ENCODE results near the gene TANGO6. TPM values are rescaled to one million over a fixed set of nuclear protein-coding genes. Genes with fewer than 3 reads are reported as not detected.

TANGO6 gene
- total and polyA plus RNA-seq, 2 of the 8 experiments (the other 6 are each of a cell fraction or from before 2014, with no cell fraction given): 5.0 to 19.5 TPM

DNA sequence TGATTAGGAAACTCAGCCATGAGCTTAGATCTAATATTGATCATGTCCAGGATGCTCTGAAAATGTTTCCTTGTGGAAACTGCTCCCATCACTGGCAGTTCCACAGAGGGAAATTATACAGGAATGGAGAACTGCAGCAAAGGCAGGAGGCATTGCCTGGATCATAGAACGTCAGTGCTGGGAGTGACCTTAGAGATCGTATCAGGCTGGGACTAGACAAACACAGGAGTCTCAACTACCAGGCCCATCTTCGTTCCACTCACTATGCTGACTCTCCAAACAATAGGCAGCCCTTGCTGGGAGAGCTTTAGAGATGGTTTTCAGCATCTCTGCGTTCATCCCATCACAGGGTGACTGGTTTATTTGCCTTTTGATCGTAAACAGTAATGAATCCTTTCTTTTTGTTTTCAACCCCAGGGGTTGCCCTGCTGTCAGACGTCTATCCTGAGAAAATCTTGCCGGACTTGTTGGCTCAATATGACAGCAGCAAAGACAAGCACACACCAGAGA lies 130.3 kb downstream of the TANGO6 start:
- Histone ChIP-seq H3K27me3 (replicated peaks in 1 of 4; ENCODE audit: control insufficient read depth in 3 of 4, extremely low read depth in 1 of 4, insufficient read depth in 3 of 4, low read length in 3 of 4) (no peaks in the 10 kb centered on the region), H3K9me3 (ENCODE audit: insufficient read depth in 2 of 2, low read depth in 1 of 2, low read length in 1 of 2) (no peaks in the 10 kb centered on the region), H3K4ac (replicated peaks; ENCODE audit: insufficient read length, low read depth, low read length) (peak overlapping the region; percentile 39), H2AFZ (ENCODE audit: low read length) (no peak overlapping the region), H2AK5ac (ENCODE audit: low read depth, low read length) (0 out of 2 replicates have a peak overlapping the region, but pooled peaks have one; percentile 18), H3K9ac (replicated peaks in 1 of 4; ENCODE audit: extremely low read depth in 1 of 4, low read depth in 3 of 4, low read length in 3 of 4) (no peak overlapping the region), H3K56ac (replicated peaks; ENCODE audit: insufficient read length, low read depth, low read length) (no peak overlapping the region), H3K23me2 (ENCODE audit: low read depth, low read length) (no peaks in the 10 kb centered on the region), H2BK20ac (ENCODE audit: low read length) (peak overlapping the region; percentile 96), H2BK120ac (replicated peaks; ENCODE audit: low read depth, low read length) (peak overlapping the region; percentile 26), H3K4me3 (ENCODE audit: extremely low read depth in 1 of 4, insufficient read depth in 2 of 4, low read depth in 3 of 4, low read length in 4 of 4) (no peak overlapping the region), H3K79me2 (ENCODE audit: control insufficient read depth in 1 of 2, insufficient read depth in 2 of 2, low read length in 2 of 2) (no peaks in the 10 kb centered on the region), H3K4me1 (replicated peaks in 1 of 4; ENCODE audit: control insufficient read depth in 3 of 4, insufficient read depth in 4 of 4, low read length in 3 of 4) (peaks cover 10 to 20% (median 11%) of the 10 kb centered on the region in 4 experiments), H3K79me1 (ENCODE audit: low read depth, low read length) (no peaks in the 10 kb centered on the region), H4K20me1 (replicated peaks in 1 of 2; ENCODE audit: control insufficient read depth in 1 of 2, insufficient read depth in 2 of 2, low read length in 2 of 2) (no peaks in the 10 kb centered on the region), H3K23ac (ENCODE audit: insufficient read length) (no peak overlapping the region), H2BK5ac (ENCODE audit: low read depth, low read length) (peak overlapping the region; percentile 71; the same call in 1 of the 2 replicates), H4K5ac (ENCODE audit: insufficient read length, low read depth, low read length) (peak overlapping the region; percentile 12), H2BK12ac (ENCODE audit: low read depth, low read length) (peak overlapping the region; percentile 89; the same call in 1 of the 2 replicates), H4K91ac (replicated peaks; ENCODE audit: insufficient read length, low read length) (peak overlapping the region; percentile 64), H3K27ac (ENCODE audit: low read depth, low read length) (no peak overlapping the region), H3K4me2 (ENCODE audit: insufficient read depth in 1 of 2, low read depth in 2 of 2, low read length in 2 of 2) (peak overlapping the region in 1 of 2 experiments; percentile 57; a peak in 1 of 4 replicates), H4K8ac (ENCODE audit: extremely low read depth, insufficient read depth, low read length) (no peak overlapping the region), H3K18ac (ENCODE audit: extremely low read depth, low read length) (peak overlapping the region; percentile 54; the same call in 1 of the 2 replicates), H3K36me3 (ENCODE audit: control insufficient read depth in 2 of 4, insufficient read depth in 4 of 4, low read length in 3 of 4) (no peaks in the 10 kb centered on the region; a peak in 1 of 8 replicates), H2BK15ac (ENCODE audit: low read length) (peak overlapping the region; percentile 65; the same call in 1 of the 2 replicates), H3K14ac (ENCODE audit: insufficient read length) (no peak overlapping the region)
- ChIA-PET POLR2A (ENCODE audit: partially characterized antibody) (interaction anchor here (0.7 to 3.3 kb wide), 3 partner anchors 23 to 135 kb away, joined by 3 to 15 read pairs (median 3); no protein-coding TSS in a partner anchor), CTCF (ENCODE audit: partially characterized antibody) (interaction anchor here (0.7 to 5.6 kb wide), 7 partner anchors 16 to 150 kb away, joined by 3 to 34 read pairs (median 5); no protein-coding TSS in a partner anchor)
- no peak for FAIRE-seq
- no peak for TF ChIP-seq SRF (IDR thresholded peaks at IDR 0.05; ENCODE audit: low read depth, low read length)
- TF ChIP-seq, protein P1, sequence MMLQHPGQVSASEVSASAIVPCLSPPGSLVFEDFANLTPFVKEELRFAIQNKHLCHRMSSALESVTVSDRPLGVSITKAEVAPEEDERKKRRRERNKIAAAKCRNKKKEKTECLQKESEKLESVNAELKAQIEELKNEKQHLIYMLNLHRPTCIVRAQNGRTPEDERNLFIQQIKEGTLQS (IDR thresholded peaks at IDR 0.05; ENCODE audit: insufficient read depth, low read depth, low read length): no peak
- no peak for TF ChIP-seq GTF2F1 (IDR thresholded peaks at IDR 0.05; ENCODE audit: borderline replicate concordance, low read depth, low read length)
- TF ChIP-seq, protein P2, sequence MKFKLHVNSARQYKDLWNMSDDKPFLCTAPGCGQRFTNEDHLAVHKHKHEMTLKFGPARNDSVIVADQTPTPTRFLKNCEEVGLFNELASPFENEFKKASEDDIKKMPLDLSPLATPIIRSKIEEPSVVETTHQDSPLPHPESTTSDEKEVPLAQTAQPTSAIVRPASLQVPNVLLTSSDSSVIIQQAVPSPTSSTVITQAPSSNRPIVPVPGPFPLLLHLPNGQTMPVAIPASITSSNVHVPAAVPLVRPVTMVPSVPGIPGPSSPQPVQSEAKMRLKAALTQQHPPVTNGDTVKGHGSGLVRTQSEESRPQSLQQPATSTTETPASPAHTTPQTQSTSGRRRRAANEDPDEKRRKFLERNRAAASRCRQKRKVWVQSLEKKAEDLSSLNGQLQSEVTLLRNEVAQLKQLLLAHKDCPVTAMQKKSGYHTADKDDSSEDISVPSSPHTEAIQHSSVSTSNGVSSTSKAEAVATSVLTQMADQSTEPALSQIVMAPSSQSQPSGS (IDR thresholded peaks at IDR 0.05; ENCODE audit: low read length): no peak
- no peak for TF ChIP-seq RFX5 (IDR thresholded peaks at IDR 0.05; ENCODE audit: borderline replicate concordance, low read depth, low read length)
- TF ChIP-seq POLR2AphosphoS5 (IDR thresholded peaks at IDR 0.05; ENCODE audit: low read depth, low read length): no peak
- TF ChIP-seq HDAC2 (IDR thresholded peaks at IDR 0.05; ENCODE audit: borderline replicate concordance in 1 of 2, low read depth in 2 of 2, low read length in 2 of 2): no peak
- no peak for DNase-seq (ENCODE audit: low read depth in 1 of 2, low spot score in 2 of 2)
- WGBS, 2 experiments (ENCODE audit: extremely low coverage in 1 of 2, insufficient coverage in 1 of 2, insufficient read length in 1 of 2, insufficient replicate concordance in 2 of 2, low coverage in 1 of 2, low lambda C conversion rate in 2 of 2, missing lambda C conversion rate in 1 of 2): 74% methylated on average over 7 of the region's 7 CpGs; no CpG with 5 or more reads in 1 of the 2 experiments
